ENCODE results near the gene FBXL20. TPM values are rescaled to one million over a fixed set of nuclear protein-coding genes. Genes with fewer than 3 reads are reported as not detected.

FBXL20 gene
- polyA plus RNA-seq, 1 donor (not counting 4 experiments of a cell fraction or from before 2014, with no cell fraction given), result 4.9 TPM

GRCh38 chr17:39225308-39225958, 176.0 kb downstream of the FBXL20 start, which contains the start of gene STAC2:
STAC2 (minus strand) TSS chr17:39225945; CDS start chr17:39225502, 443 bp downstream.
- H3K4me1 ChIP-seq (ENCODE audit: control insufficient read depth, extremely low read depth, insufficient read depth, low read length), result no peaks in the 10 kb centered on the region
- H3K9ac ChIP-seq (ENCODE audit: control insufficient read depth, extremely low read depth, insufficient read depth, low read length), result no peak within 1 kb of the TSS
- H3K27me3 ChIP-seq (ENCODE audit: control insufficient read depth, extremely low read depth, insufficient read depth, low read length), result peaks cover 66% of the 10 kb centered on the region
- no peak within 1 kb of the TSS for H3K4me2 ChIP-seq (ENCODE audit: control insufficient read depth, extremely low read depth, insufficient read depth, low read depth, low read length)
- no peaks in the 10 kb centered on the region for H3K79me2 ChIP-seq (ENCODE audit: control insufficient read depth, insufficient read depth, low read length)
- H3K4me3 ChIP-seq (ENCODE audit: control insufficient read depth in 2 of 3, extremely low read depth in 1 of 3, insufficient read depth in 2 of 3, low read depth in 1 of 3, low read length in 3 of 3), result no peak within 1 kb of the TSS
- no peaks in the 10 kb centered on the region for H3K9me3 ChIP-seq (ENCODE audit: control insufficient read depth, low read depth, low read length)
- H2AFZ ChIP-seq (ENCODE audit: control insufficient read depth, low read length), result no peak within 1 kb of the TSS
- DNase-seq (ENCODE audit: low read depth, low spot score) (no peak), FAIRE-seq (no peak)
- H3K36me3 ChIP-seq (ENCODE audit: control insufficient read depth in 2 of 2, extremely low read depth in 1 of 2, insufficient read depth in 2 of 2, low read length in 2 of 2), result no peaks in the 10 kb centered on the region
- H3K27ac ChIP-seq (ENCODE audit: control insufficient read depth, insufficient read depth, low read length), result no peak within 1 kb of the TSS
- TF ChIP-seq CTCF (optimal IDR thresholded peaks at IDR 0.05 in 1 of 3, IDR thresholded peaks at IDR 0.05 in 1 of 3, conservative IDR thresholded peaks at IDR 0.05 in 1 of 3; ENCODE audit: extremely low read depth in 1 of 3, insufficient read depth in 2 of 3, low read length in 3 of 3) (no peak), EZH2 (IDR thresholded peaks at IDR 0.05; ENCODE audit: low read length) (peak; percentile 42)
- H4K20me1 ChIP-seq (ENCODE audit: control insufficient read depth, extremely low read depth, insufficient read depth, low read length), result no peaks in the 10 kb centered on the region
- no peaks in the 10 kb centered on the region for H3K9me1 ChIP-seq (ENCODE audit: control insufficient read depth, extremely low read depth, insufficient read depth, low read length)
- dilution Hi-C loops (cut with MboI; ENCODE audit: extremely low pct_ligation_motif_present, low sequenced_read_pairs), result no loop called here

- Histone ChIP-seq H3K79me2 (ENCODE audit: control insufficient read depth, insufficient read depth, low read length) (no peaks in the 10 kb centered on the region), H3K4me3 (ENCODE audit: control insufficient read depth in 2 of 3, extremely low read depth in 1 of 3, insufficient read depth in 2 of 3, low read depth in 1 of 3, low read length in 3 of 3) (no peak overlapping the region), H3K4me2 (ENCODE audit: control insufficient read depth, extremely low read depth, insufficient read depth, low read depth, low read length) (no peak overlapping the region), H4K20me1 (ENCODE audit: control insufficient read depth, extremely low read depth, insufficient read depth, low read length) (no peaks in the 10 kb centered on the region), H3K9me1 (ENCODE audit: control insufficient read depth, extremely low read depth, insufficient read depth, low read length) (no peaks in the 10 kb centered on the region), H3K27ac (ENCODE audit: control insufficient read depth, insufficient read depth, low read length) (no peak overlapping the region), H3K9me3 (ENCODE audit: control insufficient read depth, low read depth, low read length) (no peaks in the 10 kb centered on the region), H3K9ac (ENCODE audit: control insufficient read depth, extremely low read depth, insufficient read depth, low read length) (no peak overlapping the region), H3K27me3 (ENCODE audit: control insufficient read depth, extremely low read depth, insufficient read depth, low read length) (peaks cover 70% of the 10 kb centered on the region), H3K4me1 (ENCODE audit: control insufficient read depth, extremely low read depth, insufficient read depth, low read length) (no peaks in the 10 kb centered on the region), H3K36me3 (ENCODE audit: control insufficient read depth in 2 of 2, extremely low read depth in 1 of 2, insufficient read depth in 2 of 2, low read length in 2 of 2) (no peaks in the 10 kb centered on the region), H2AFZ (ENCODE audit: control insufficient read depth, low read length) (no peak overlapping the region)
- DNase-seq (ENCODE audit: low read depth, low spot score), result no peak
- TF ChIP-seq CTCF (optimal IDR thresholded peaks at IDR 0.05 in 1 of 3, IDR thresholded peaks at IDR 0.05 in 1 of 3, conservative IDR thresholded peaks at IDR 0.05 in 1 of 3; ENCODE audit: extremely low read depth in 1 of 3, insufficient read depth in 2 of 3, low read length in 3 of 3) (peak in 1 of 3 experiments; percentile 3), EZH2 (IDR thresholded peaks at IDR 0.05; ENCODE audit: low read length) (peak; percentile 83)
- dilution Hi-C loops (cut with MboI; ENCODE audit: extremely low pct_ligation_motif_present, low sequenced_read_pairs), result no loop called here
- FAIRE-seq, result no peak
Observed at GRCh38 chr17:39224778-39225307, 176.6 kb downstream of the FBXL20 start.
